ENCODE results near the gene NECTIN1. TPM values are rescaled to one million over a fixed set of nuclear protein-coding genes. Genes with fewer than 3 reads are reported as not detected.

NECTIN1 gene
- total RNA-seq = 1 to 10 TPM; 2.2 to 4.3 (median 2.5) TPM

- ATAC-seq (ENCODE audit: low FRiP score) (peak; percentile 91), DNase-seq (ENCODE audit: low spot score) (peak; percentile 79)
- TF ChIP-seq CTCF (IDR thresholded peaks at IDR 0.05) = peak in 1 of 3 donors; percentile 83
These were observed at the start of gene NECTIN1 for GRCh38 chr11:119728651-119729580. Gene NECTIN1, minus strand, starts transcription at chr11:119729200. Its CDS starts 647 bp downstream, at chr11:119728553.

GRCh38 chr11:119778391-119779194, 49.6 kb upstream of the NECTIN1 start:
- ATAC-seq (ENCODE audit: low FRiP score) = no peak
- DNase-seq (ENCODE audit: low spot score) = no peak
- no peak for TF ChIP-seq CTCF (IDR thresholded peaks at IDR 0.05)

- TF ChIP-seq CTCF (IDR thresholded peaks at IDR 0.05) = no peak
- ATAC-seq (ENCODE audit: low FRiP score) (no peak), DNase-seq (ENCODE audit: low spot score) (no peak)
These were observed 48.9 kb upstream of the NECTIN1 start for GRCh38 chr11:119777940-119778339.

- no peak for TF ChIP-seq CTCF (IDR thresholded peaks at IDR 0.05)
- no peak for ATAC-seq (ENCODE audit: low FRiP score)
- DNase-seq (ENCODE audit: low spot score) = no peak
These were observed 47.7 kb upstream of the NECTIN1 start for GRCh38 chr11:119776651-119777050.

GRCh38 chr11:119776031-119776636, 47.1 kb upstream of the NECTIN1 start:
- TF ChIP-seq CTCF (IDR thresholded peaks at IDR 0.05) = no peak
- ATAC-seq (ENCODE audit: low FRiP score) (no peak), DNase-seq (ENCODE audit: low spot score) (no peak)

GRCh38 chr11:119774172-119774763, 45.3 kb upstream of the NECTIN1 start:
- TF ChIP-seq CTCF (IDR thresholded peaks at IDR 0.05) = no peak
- DNase-seq (ENCODE audit: low spot score) = no peak
- ATAC-seq (ENCODE audit: low FRiP score) = no peak

All from omental fat pad (tissue), 4 donors.